HFF-Myc (cell line): ENCODE data around the gene GDF11.

Experiments used
- DNase-seq: peaks from one replicate; pipeline ENCODE4 v3.0.0-alpha.2; 2011; ENCODE audit warnings: low read depth; ENCODE audit errors: extremely low read depth
- H3K4me3 ChIP-seq: replicated peaks from 2 replicates; pipeline ENCODE4 v1.5.1; 2011; ENCODE audit warnings: low read depth, mild to moderate bottlenecking, control low read depth, low read length
- TF ChIP-seq, protein P1 (sequence below): IDR thresholded peaks from 2 replicates; pipeline ENCODE4 v1.5.1; 2012; ENCODE audit warnings: mild to moderate bottlenecking, low read depth, low read length, control low read depth; ENCODE audit errors: missing control alignments

GDF11 gene

GRCh38 chr12:55742719-55743405 lies at the start of gene GDF11:
TSS of gene GDF11 (plus strand) at chr12:55743122. CDS start at chr12:55743317, 195 bp downstream.
- TF ChIP-seq, protein P1, sequence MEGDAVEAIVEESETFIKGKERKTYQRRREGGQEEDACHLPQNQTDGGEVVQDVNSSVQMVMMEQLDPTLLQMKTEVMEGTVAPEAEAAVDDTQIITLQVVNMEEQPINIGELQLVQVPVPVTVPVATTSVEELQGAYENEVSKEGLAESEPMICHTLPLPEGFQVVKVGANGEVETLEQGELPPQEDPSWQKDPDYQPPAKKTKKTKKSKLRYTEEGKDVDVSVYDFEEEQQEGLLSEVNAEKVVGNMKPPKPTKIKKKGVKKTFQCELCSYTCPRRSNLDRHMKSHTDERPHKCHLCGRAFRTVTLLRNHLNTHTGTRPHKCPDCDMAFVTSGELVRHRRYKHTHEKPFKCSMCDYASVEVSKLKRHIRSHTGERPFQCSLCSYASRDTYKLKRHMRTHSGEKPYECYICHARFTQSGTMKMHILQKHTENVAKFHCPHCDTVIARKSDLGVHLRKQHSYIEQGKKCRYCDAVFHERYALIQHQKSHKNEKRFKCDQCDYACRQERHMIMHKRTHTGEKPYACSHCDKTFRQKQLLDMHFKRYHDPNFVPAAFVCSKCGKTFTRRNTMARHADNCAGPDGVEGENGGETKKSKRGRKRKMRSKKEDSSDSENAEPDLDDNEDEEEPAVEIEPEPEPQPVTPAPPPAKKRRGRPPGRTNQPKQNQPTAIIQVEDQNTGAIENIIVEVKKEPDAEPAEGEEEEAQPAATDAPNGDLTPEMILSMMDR, result no peak
- peak within 1 kb of the TSS; percentile 77 for H3K4me3 ChIP-seq
- DNase-seq, result no peak

DNA sequence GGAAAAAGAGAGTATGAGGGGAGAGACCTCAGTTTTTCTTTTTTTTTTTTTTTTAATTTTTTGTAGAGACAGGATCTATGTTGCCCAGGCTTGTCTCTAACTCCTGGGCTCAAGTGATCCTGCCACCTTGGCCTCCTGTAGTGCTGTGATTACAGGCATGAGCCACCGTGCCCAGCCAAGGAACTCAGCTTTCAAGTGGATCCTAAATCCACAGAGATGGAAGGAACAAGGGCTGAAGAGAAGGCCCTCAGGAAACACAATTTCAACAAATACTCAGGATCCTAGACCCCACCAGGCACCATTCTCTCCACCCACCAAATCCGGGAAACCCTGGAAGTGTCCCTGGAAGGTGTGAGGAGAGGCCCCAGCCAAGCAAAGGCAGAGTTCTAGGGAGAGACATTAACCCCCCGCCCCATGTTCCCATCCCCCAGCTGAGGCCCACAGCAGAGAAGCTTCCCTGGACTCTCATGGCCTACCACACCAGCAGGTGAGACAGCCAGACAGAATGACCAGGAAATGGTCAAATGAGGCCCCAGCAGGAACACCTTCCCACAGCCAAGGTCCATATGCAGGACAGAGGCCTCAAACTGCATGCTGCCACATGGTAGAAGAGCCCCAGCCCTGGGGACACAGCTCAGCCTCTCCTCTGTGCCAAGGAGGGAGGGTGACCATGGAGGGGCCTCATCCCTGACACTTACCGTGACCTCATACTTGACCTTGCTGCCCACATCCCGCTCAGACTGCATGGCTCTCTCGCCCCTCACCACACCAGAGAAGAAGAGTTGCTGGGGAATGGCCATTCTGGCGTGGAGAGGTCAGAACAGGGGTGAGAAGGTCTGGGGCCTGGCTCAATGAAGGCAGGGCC lies 49.4 kb upstream of the GDF11 start:
- no peak overlapping the region for H3K4me3 ChIP-seq
- no peak for DNase-seq
- TF ChIP-seq, protein P1, result no peak

GRCh38 chr12:55694188-55694515 lies 48.8 kb upstream of the GDF11 start:
- no peak for DNase-seq
- TF ChIP-seq, protein P1, result no peak
- H3K4me3 ChIP-seq, result no peak overlapping the region

DNA sequence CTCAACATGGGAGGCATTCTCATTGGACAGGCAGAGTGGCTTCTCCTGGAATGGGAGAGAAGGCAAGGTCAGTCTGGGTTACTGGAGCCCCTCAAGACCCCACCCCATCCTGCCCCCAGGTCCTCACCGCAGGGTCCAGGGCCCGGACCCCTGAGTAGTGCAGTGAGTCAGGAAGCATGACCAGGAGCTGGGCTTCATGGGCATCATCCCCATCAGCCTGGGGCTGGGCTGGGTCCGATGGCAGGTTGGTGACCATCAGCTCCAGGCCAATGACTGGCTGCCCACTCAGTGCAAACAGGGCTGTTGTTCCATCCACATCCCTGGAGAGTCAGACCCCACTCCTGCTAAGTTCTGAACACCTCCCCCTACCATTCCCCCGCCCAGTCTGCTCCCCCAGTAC lies 48.3 kb upstream of the GDF11 start:
- no peak for DNase-seq
- no peak overlapping the region for H3K4me3 ChIP-seq
- TF ChIP-seq, protein P1, result no peak

DNA sequence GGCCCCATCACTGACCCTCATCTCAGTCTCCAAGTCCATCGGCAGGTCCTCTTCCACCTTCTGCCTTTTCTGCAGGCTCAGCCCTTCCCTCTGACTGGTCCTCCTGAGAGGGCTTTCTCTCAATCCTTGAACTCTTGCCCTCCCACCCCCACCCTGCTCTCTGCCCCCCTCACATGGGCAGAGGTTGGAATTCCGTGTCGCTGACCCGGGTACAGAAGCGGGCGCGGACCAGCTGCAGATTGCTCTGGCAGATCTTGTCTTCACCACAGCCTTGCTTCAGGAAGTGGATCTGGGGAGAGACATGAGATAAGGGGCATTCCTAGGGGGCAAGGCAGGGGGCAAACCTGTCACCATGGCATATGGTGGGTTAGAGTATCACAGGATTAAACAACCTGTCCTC lies 47.6 kb upstream of the GDF11 start:
- no peak overlapping the region for H3K4me3 ChIP-seq
- no peak for DNase-seq
- TF ChIP-seq, protein P1, result no peak

GRCh38 chr12:55696141-55696540 lies 46.8 kb upstream of the GDF11 start:
- TF ChIP-seq, protein P1, result no peak
- no peak overlapping the region for H3K4me3 ChIP-seq
- no peak for DNase-seq
